Left kidney (tissue), 2 donors: ENCODE results near the gene CTNND2. TPM values are rescaled to one million over a fixed set of nuclear protein-coding genes. Genes with fewer than 3 reads are reported as not detected.

Experiments used
- DNase-seq: peaks from one replicate; pipeline ENCODE4 v3.0.0-alpha.2; 2013
- polyA plus RNA-seq: library from polyadenylated mRNA; unstranded; fragments of 120-200 nt; gene quantifications from one replicate; pipeline ENCODE4 v1.2.1, GENCODE V29; 2013; ENCODE audit not compliant: insufficient read length

The CTNND2 gene
- polyA plus RNA-seq, 1 donor = 2.8 TPM

- DNase-seq = no peak
These were observed 310.2 kb downstream of the CTNND2 start for GRCh38 chr5:11594021-11594420.

GRCh38 chr5:11590475-11590874 is 313.8 kb downstream of the CTNND2 start:
- no peak for DNase-seq

GRCh38 chr5:11588803-11589202 is 315.4 kb downstream of the CTNND2 start:
- DNase-seq = peak; percentile 27

GRCh38 chr5:11584017-11584416 is 320.2 kb downstream of the CTNND2 start:
- DNase-seq = no peak

GRCh38 chr5:11579351-11579750 is 324.9 kb downstream of the CTNND2 start:
- no peak for DNase-seq

- no peak for DNase-seq
These were observed 329.5 kb downstream of the CTNND2 start for GRCh38 chr5:11574787-11575186.

GRCh38 chr5:11573140-11573992 is 330.9 kb downstream of the CTNND2 start:
- DNase-seq = no peak

- no peak for DNase-seq
These were observed 339.5 kb downstream of the CTNND2 start for GRCh38 chr5:11564706-11565105.

- DNase-seq = no peak
These were observed 340.4 kb downstream of the CTNND2 start for GRCh38 chr5:11563822-11564221.

GRCh38 chr5:11560915-11561697 is 343.1 kb downstream of the CTNND2 start:
- no peak for DNase-seq

- DNase-seq = no peak
These were observed 347.2 kb downstream of the CTNND2 start for GRCh38 chr5:11557063-11557462.

- no peak for DNase-seq
These were observed 349.1 kb downstream of the CTNND2 start for GRCh38 chr5:11555171-11555570.

GRCh38 chr5:11547730-11548129 is 356.5 kb downstream of the CTNND2 start:
- no peak for DNase-seq

GRCh38 chr5:11547140-11547539 is 357.1 kb downstream of the CTNND2 start:
- no peak for DNase-seq

GRCh38 chr5:11540112-11540511 is 364.1 kb downstream of the CTNND2 start:
- DNase-seq = no peak

- DNase-seq = no peak
These were observed 372.3 kb downstream of the CTNND2 start for GRCh38 chr5:11531811-11532555.

GRCh38 chr5:11528720-11529119 is 375.5 kb downstream of the CTNND2 start:
- no peak for DNase-seq

- DNase-seq = no peak
These were observed 376.4 kb downstream of the CTNND2 start for GRCh38 chr5:11527652-11528349.

- no peak for DNase-seq
These were observed 379.2 kb downstream of the CTNND2 start for GRCh38 chr5:11525020-11525419.

- no peak for DNase-seq
These were observed 380.1 kb downstream of the CTNND2 start for GRCh38 chr5:11524188-11524587.

- no peak for DNase-seq
These were observed 381.4 kb downstream of the CTNND2 start for GRCh38 chr5:11522796-11523195.
